Neural cell (in vitro differentiated cells): ENCODE results near the gene C6orf118. TPM values are rescaled to one million over a fixed set of nuclear protein-coding genes. Genes with fewer than 3 reads are reported as not detected.

Experiments used
- H2AFZ ChIP-seq: fragments of 200-600, 300-800 bp; sonication (generic), shearing (Covaris generic); 2 replicates; pipeline ENCODE4 v1.6.0; 2014; ENCODE audit warnings: low read depth, mild to moderate bottlenecking, antibody characterized with exemption, low read length, moderate library complexity
- H3F3A ChIP-seq: fragments of 200-600 bp; shearing (Covaris generic); 2 replicates; pipeline ENCODE4 v1.6.1; 2016; ENCODE audit warnings: mild to moderate bottlenecking, moderate library complexity, mixed read lengths, antibody characterized with exemption, low read length; ENCODE audit not compliant: insufficient read depth, poor library complexity, severe bottlenecking
- H3K27ac ChIP-seq: fragments of 200-600, 300-800 bp; sonication (generic), shearing (Covaris generic); 2 replicates; pipeline ENCODE4 v1.5.1; 2014; ENCODE audit warnings: mild to moderate bottlenecking, low read length, moderate library complexity
- H3K27me3 ChIP-seq: fragments of 300-800, 200-600 bp; sonication (generic), shearing (Covaris generic); 2 replicates; pipeline ENCODE4 v1.6.0; 2014; ENCODE audit warnings: mild to moderate bottlenecking, low read depth, low read length, moderate library complexity; ENCODE audit not compliant: insufficient read depth
- H3K36me3 ChIP-seq: fragments of 300-800, 200-600 bp; sonication (generic), shearing (Covaris generic); 2 replicates; pipeline ENCODE4 v1.5.1; 2014; ENCODE audit warnings: mild to moderate bottlenecking, antibody characterized with exemption, low read length, moderate library complexity; ENCODE audit not compliant: insufficient read depth
- H3K4me2 ChIP-seq: fragments of 300-800, 200-600 bp; sonication (generic), shearing (Covaris generic); 2 replicates; pipeline ENCODE4 v1.6.0; 2014; ENCODE audit warnings: mild to moderate bottlenecking, low read length
- H3K4me3 ChIP-seq: fragments of 300-800, 200-600 bp; sonication (generic), shearing (Covaris generic); 2 replicates; pipeline ENCODE4 v1.5.1; 2014; ENCODE audit warnings: mild to moderate bottlenecking, low read length, moderate library complexity
- H3K79me2 ChIP-seq: fragments of 200-600 bp; shearing (Covaris generic); replicated peaks from 2 replicates; pipeline ENCODE4 v1.6.0; 2014; ENCODE audit warnings: mild to moderate bottlenecking, low read length, moderate library complexity; ENCODE audit not compliant: insufficient read depth
- H3K9ac ChIP-seq: fragments of 300-800, 200-600 bp; sonication (generic), shearing (Covaris generic); 2 replicates; pipeline ENCODE4 v1.6.1; 2016; ENCODE audit warnings: mild to moderate bottlenecking, low read length, mixed read lengths
- H3K9me2 ChIP-seq: fragments of 200-600 bp; shearing (Covaris generic); 2 replicates; pipeline ENCODE4 v1.6.1; 2016; ENCODE audit warnings: mild to moderate bottlenecking, low read length, mixed read lengths; ENCODE audit not compliant: insufficient read depth
- H3K9me3 ChIP-seq: fragments of 200-600, 300-800 bp; sonication (generic), shearing (Covaris generic); 2 replicates; pipeline ENCODE4 v1.6.1; 2016; ENCODE audit warnings: mild to moderate bottlenecking, mixed run types, low read length, moderate library complexity, mixed read lengths
- H4K20me1 ChIP-seq: fragments of 200-600 bp; shearing (Covaris generic); 2 replicates; pipeline ENCODE4 v1.6.1; 2016; ENCODE audit warnings: mild to moderate bottlenecking, mixed run types; ENCODE audit not compliant: insufficient read depth
- EP300 ChIP-seq: fragments of 450-650 bp; conservative IDR thresholded peaks from 2 replicates; pipeline ENCODE4 v1.6.1; 2014; ENCODE audit warnings: antibody characterized with exemption, mild to moderate bottlenecking, moderate library complexity; ENCODE audit not compliant: poor library complexity, severe bottlenecking
- EZH2 ChIP-seq: fragments of 200-600, 300-800 bp; shearing (Covaris generic), sonication (generic); IDR thresholded peaks from 2 replicates; pipeline ENCODE4 v1.6.1; 2014; ENCODE audit warnings: antibody characterized with exemption, low read length, borderline replicate concordance, mild to moderate bottlenecking; ENCODE audit not compliant: insufficient read depth, poor library complexity, severe bottlenecking
- MXI1 ChIP-seq: fragments of 450-650 bp; conservative IDR thresholded peaks from 2 replicates; pipeline ENCODE4 v1.6.1; 2014; ENCODE audit warnings: antibody characterized with exemption, mild to moderate bottlenecking; ENCODE audit not compliant: poor library complexity, severe bottlenecking
- POLR2AphosphoS5 ChIP-seq: IDR thresholded peaks from 2 replicates; pipeline ENCODE4 v1.6.1; 2012
- RAD21 ChIP-seq: fragments of 450-650 bp; conservative IDR thresholded peaks from 2 replicates; pipeline ENCODE4 v1.6.1; 2014; ENCODE audit warnings: antibody characterized with exemption, mild to moderate bottlenecking, moderate library complexity
- SMC3 ChIP-seq: fragments of 450-650 bp; conservative IDR thresholded peaks from 2 replicates; pipeline ENCODE4 v1.6.1; 2014; ENCODE audit warnings: antibody characterized with exemption, mild to moderate bottlenecking, moderate library complexity; ENCODE audit not compliant: poor library complexity
- TAF1 ChIP-seq: IDR thresholded peaks from 2 replicates; pipeline ENCODE4 v1.6.1; 2012; ENCODE audit warnings: low read depth
- polyA plus RNA-seq: library from polyadenylated mRNA; depleted of rRNA; stranded (reverse); fragments of >200 nt; gene quantifications from 2 replicates; pipeline ENCODE4 v1.2.3, GENCODE V29; 2014
- TF ChIP-seq, protein P1 (sequence below): IDR thresholded peaks from 2 replicates; pipeline ENCODE4 v1.6.1; 2012; ENCODE audit warnings: borderline replicate concordance
- TF ChIP-seq, protein P2 (sequence below): fragments of 450-650 bp; IDR thresholded peaks from 2 replicates; pipeline ENCODE4 v1.5.1; 2014; ENCODE audit warnings: antibody characterized with exemption, mild to moderate bottlenecking, moderate library complexity; ENCODE audit not compliant: poor library complexity, severe bottlenecking

The C6orf118 gene
- polyA plus RNA-seq, 1 donor from 2014 or later = 5.2 TPM

DNA sequence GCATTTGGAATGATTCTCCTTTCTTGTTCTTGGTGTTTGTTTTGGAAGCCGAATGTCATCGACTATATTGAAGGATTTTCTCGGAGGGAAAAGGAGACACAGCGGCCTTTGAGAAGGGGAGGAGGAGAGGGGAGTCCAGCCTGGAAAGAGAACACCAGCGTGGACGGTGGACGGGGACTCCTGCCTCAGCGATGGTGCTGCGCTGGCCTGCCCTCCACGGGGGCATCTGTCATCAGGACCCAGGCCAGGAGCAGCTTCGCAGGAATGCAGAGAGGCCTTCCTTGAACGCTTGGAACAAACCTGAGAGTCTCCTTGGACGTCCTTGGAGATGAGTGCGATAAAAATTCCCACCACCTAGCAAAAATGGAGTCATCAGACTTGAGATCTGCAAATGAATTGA lies 8.3 kb upstream of the C6orf118 start:
- Histone ChIP-seq H3K9me3 (peaks cover 9% of the 10 kb centered on the region), H3K9ac (no peak overlapping the region), H4K20me1 (no peaks in the 10 kb centered on the region), H3K4me2 (no peak overlapping the region), H2AFZ (no peak overlapping the region), H3K27ac (no peak overlapping the region), H3K4me3 (no peak overlapping the region), H3F3A (no peaks in the 10 kb centered on the region), H3K36me3 (no peaks in the 10 kb centered on the region), H3K79me2 (no peaks in the 10 kb centered on the region), H3K9me2 (no peaks in the 10 kb centered on the region), H3K27me3 (no peaks in the 10 kb centered on the region)
- TF ChIP-seq, protein P1, sequence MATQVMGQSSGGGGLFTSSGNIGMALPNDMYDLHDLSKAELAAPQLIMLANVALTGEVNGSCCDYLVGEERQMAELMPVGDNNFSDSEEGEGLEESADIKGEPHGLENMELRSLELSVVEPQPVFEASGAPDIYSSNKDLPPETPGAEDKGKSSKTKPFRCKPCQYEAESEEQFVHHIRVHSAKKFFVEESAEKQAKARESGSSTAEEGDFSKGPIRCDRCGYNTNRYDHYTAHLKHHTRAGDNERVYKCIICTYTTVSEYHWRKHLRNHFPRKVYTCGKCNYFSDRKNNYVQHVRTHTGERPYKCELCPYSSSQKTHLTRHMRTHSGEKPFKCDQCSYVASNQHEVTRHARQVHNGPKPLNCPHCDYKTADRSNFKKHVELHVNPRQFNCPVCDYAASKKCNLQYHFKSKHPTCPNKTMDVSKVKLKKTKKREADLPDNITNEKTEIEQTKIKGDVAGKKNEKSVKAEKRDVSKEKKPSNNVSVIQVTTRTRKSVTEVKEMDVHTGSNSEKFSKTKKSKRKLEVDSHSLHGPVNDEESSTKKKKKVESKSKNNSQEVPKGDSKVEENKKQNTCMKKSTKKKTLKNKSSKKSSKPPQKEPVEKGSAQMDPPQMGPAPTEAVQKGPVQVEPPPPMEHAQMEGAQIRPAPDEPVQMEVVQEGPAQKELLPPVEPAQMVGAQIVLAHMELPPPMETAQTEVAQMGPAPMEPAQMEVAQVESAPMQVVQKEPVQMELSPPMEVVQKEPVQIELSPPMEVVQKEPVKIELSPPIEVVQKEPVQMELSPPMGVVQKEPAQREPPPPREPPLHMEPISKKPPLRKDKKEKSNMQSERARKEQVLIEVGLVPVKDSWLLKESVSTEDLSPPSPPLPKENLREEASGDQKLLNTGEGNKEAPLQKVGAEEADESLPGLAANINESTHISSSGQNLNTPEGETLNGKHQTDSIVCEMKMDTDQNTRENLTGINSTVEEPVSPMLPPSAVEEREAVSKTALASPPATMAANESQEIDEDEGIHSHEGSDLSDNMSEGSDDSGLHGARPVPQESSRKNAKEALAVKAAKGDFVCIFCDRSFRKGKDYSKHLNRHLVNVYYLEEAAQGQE = no peak
- TF ChIP-seq EP300 (no peak), RAD21 (no peak), MXI1 (no peak), TAF1 (no peak), SMC3 (no peak), POLR2AphosphoS5 (no peak), EZH2 (no peak)
- TF ChIP-seq, protein P2, sequence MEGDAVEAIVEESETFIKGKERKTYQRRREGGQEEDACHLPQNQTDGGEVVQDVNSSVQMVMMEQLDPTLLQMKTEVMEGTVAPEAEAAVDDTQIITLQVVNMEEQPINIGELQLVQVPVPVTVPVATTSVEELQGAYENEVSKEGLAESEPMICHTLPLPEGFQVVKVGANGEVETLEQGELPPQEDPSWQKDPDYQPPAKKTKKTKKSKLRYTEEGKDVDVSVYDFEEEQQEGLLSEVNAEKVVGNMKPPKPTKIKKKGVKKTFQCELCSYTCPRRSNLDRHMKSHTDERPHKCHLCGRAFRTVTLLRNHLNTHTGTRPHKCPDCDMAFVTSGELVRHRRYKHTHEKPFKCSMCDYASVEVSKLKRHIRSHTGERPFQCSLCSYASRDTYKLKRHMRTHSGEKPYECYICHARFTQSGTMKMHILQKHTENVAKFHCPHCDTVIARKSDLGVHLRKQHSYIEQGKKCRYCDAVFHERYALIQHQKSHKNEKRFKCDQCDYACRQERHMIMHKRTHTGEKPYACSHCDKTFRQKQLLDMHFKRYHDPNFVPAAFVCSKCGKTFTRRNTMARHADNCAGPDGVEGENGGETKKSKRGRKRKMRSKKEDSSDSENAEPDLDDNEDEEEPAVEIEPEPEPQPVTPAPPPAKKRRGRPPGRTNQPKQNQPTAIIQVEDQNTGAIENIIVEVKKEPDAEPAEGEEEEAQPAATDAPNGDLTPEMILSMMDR = no peak

DNA sequence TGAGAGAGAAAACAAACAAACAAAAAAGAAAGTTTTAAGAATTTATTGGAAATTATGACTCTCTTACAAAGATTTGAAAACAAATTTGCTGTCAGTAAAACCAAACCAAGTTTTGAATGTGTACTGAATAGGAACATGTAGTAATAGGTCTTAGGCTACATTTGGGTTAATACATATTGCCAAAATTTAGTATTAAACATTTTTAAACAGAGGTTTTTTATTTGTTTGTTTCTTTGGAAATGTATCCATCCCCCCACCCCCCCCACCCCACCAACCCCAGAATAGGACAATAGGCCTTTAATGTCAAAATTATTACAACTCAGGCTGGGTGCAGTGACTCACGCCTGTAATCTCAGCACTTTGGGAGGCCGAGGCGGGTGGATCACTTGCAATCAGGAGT lies 2.5 kb downstream of the C6orf118 start:
- no peaks in the 10 kb centered on the region for H3K9me3 ChIP-seq
- no peaks in the 10 kb centered on the region for H3K27me3 ChIP-seq
- H3F3A ChIP-seq = no peaks in the 10 kb centered on the region
- H3K36me3 ChIP-seq = no peaks in the 10 kb centered on the region
- H3K4me3 ChIP-seq = no peak overlapping the region
- TF ChIP-seq EZH2 (no peak), EP300 (no peak), POLR2AphosphoS5 (no peak), MXI1 (no peak), SMC3 (no peak), RAD21 (no peak), TAF1 (no peak)
- TF ChIP-seq, protein P2 = no peak
- TF ChIP-seq, protein P1 = no peak
- H3K4me2 ChIP-seq = no peak overlapping the region
- no peaks in the 10 kb centered on the region for H3K79me2 ChIP-seq
- no peaks in the 10 kb centered on the region for H3K9me2 ChIP-seq
- no peak overlapping the region for H2AFZ ChIP-seq
- H4K20me1 ChIP-seq = no peaks in the 10 kb centered on the region
- no peak overlapping the region for H3K9ac ChIP-seq
- no peak overlapping the region for H3K27ac ChIP-seq
